ENCODE results near the gene LMAN1.

GRCh38 chr18:59323931-59324622 is 35.0 kb downstream of the LMAN1 start:
- TF ChIP-seq, protein P1, sequence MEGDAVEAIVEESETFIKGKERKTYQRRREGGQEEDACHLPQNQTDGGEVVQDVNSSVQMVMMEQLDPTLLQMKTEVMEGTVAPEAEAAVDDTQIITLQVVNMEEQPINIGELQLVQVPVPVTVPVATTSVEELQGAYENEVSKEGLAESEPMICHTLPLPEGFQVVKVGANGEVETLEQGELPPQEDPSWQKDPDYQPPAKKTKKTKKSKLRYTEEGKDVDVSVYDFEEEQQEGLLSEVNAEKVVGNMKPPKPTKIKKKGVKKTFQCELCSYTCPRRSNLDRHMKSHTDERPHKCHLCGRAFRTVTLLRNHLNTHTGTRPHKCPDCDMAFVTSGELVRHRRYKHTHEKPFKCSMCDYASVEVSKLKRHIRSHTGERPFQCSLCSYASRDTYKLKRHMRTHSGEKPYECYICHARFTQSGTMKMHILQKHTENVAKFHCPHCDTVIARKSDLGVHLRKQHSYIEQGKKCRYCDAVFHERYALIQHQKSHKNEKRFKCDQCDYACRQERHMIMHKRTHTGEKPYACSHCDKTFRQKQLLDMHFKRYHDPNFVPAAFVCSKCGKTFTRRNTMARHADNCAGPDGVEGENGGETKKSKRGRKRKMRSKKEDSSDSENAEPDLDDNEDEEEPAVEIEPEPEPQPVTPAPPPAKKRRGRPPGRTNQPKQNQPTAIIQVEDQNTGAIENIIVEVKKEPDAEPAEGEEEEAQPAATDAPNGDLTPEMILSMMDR (IDR thresholded peaks at IDR 0.05; ENCODE audit: insufficient read depth, low read length, poor library complexity, severe bottlenecking), result no peak
- TF ChIP-seq EZH2phosphoT487 (conservative IDR thresholded peaks at IDR 0.05; ENCODE audit: low read length), result no peak

Measured in SU-DHL-6 (cell line).